Progenitor cell of endocrine pancreas (in vitro differentiated cells): Measurements from ENCODE around the gene ABO. TPM values are rescaled to one million over a fixed set of nuclear protein-coding genes. Genes with fewer than 3 reads are reported as not detected.
"Not testable (repeated sequence)": the region's sequence is repeated elsewhere in the genome, so short reads cannot be mapped to it uniquely, and the experiment has no call there.

Source experiments
- DNase-seq: peaks from one replicate; pipeline ENCODE4 v3.0.0; 2021; ENCODE audit warnings: low spot score; ENCODE audit not compliant: unreplicated experiment
- H3K27ac Mint-ChIP-seq: 2 replicates; pipeline ENCODE4 v1.8.0; 2021; ENCODE audit warnings: mild to moderate bottlenecking, moderate library complexity, mixed read lengths
- H3K27me3 Mint-ChIP-seq: 2 replicates; pipeline ENCODE4 v1.8.0; 2021; ENCODE audit warnings: mixed read lengths
- H3K36me3 Mint-ChIP-seq: 2 replicates; pipeline ENCODE4 v1.8.0; 2022; ENCODE audit warnings: mixed read lengths; ENCODE audit not compliant: insufficient read depth
- H3K4me1 Mint-ChIP-seq: 2 replicates; pipeline ENCODE4 v1.8.0; 2021; ENCODE audit warnings: low read depth, mixed read lengths
- H3K4me3 Mint-ChIP-seq: 2 replicates; pipeline ENCODE4 v1.8.0; 2021; ENCODE audit warnings: low read depth, mild to moderate bottlenecking, moderate library complexity, mixed read lengths
- H3K9me3 Mint-ChIP-seq: 2 replicates; pipeline ENCODE4 v1.8.0; 2021; ENCODE audit warnings: low read depth, mixed read lengths
- CTCF ChIP-seq: fragments of 200-600 bp; sonication (generic); IDR thresholded peaks from one replicate; pipeline ENCODE4 v1.5.0; 2021; ENCODE audit warnings: antibody characterized with exemption, mild to moderate bottlenecking; ENCODE audit not compliant: unreplicated experiment
- total RNA-seq: library from RNA; stranded (reverse); gene quantifications from 2 replicates; pipeline ENCODE4 v1.2.1, GENCODE V29; 2021

ABO gene
- total RNA-seq, 1 donor from 2014 or later = 10.3 TPM

- Mint-ChIP-seq H3K9me3 (peaks cover 10% of the 10 kb centered on the region), H3K36me3 (peaks cover 1% of the 10 kb centered on the region), H3K27me3 (no peaks in the 10 kb centered on the region), H3K4me1 (peaks cover 3% of the 10 kb centered on the region), H3K4me3 (no peak overlapping the region), H3K27ac (no peak overlapping the region)
- DNase-seq = no peak
- no peak for TF ChIP-seq CTCF
Measured at GRCh38 chr9:133285252-133285775, 10.3 kb upstream of the ABO start.

- Mint-ChIP-seq H3K36me3 (peaks cover 1% of the 10 kb centered on the region), H3K4me1 (peaks cover 6% of the 10 kb centered on the region), H3K27me3 (no peaks in the 10 kb centered on the region), H3K4me3 (no peak overlapping the region), H3K27ac (no peak overlapping the region), H3K9me3 (peaks cover 3% of the 10 kb centered on the region)
- DNase-seq = no peak
- no peak for TF ChIP-seq CTCF
Measured at GRCh38 chr9:133284362-133284761, 9.4 kb upstream of the ABO start.

GRCh38 chr9:133283255-133284032 lies 8.4 kb upstream of the ABO start:
- H3K4me3 Mint-ChIP-seq, H3K9me3 Mint-ChIP-seq, DNase-seq, H3K27me3 Mint-ChIP-seq, H3K27ac Mint-ChIP-seq, H3K4me1 Mint-ChIP-seq, H3K36me3 Mint-ChIP-seq: not testable (repeated sequence)

- DNase-seq = no peak
- Mint-ChIP-seq H3K4me1 (peaks cover 6% of the 10 kb centered on the region), H3K27me3 (peaks cover 3% of the 10 kb centered on the region), H3K27ac (no peak overlapping the region), H3K36me3 (no peaks in the 10 kb centered on the region), H3K4me3 (no peak overlapping the region), H3K9me3 (peaks cover 10% of the 10 kb centered on the region)
- no peak for TF ChIP-seq CTCF
Measured at GRCh38 chr9:133282464-133283238, 7.7 kb upstream of the ABO start.

GRCh38 chr9:133280392-133280791 lies 5.4 kb upstream of the ABO start:
- H3K27ac Mint-ChIP-seq = no peak overlapping the region
- H3K27me3 Mint-ChIP-seq = peaks cover 7% of the 10 kb centered on the region
- no peak for TF ChIP-seq CTCF

More at GRCh38 chr9:133280392-133280791, 5.4 kb upstream of the ABO start:
- no peak for DNase-seq
- Mint-ChIP-seq H3K4me1 (peaks cover 6% of the 10 kb centered on the region), H3K36me3 (no peaks in the 10 kb centered on the region), H3K4me3 (no peak overlapping the region), H3K9me3 (peaks cover 7% of the 10 kb centered on the region)
